GM21723 (cell line): ENCODE data around the gene FAM47C.
A peak's percentile ranks its signal among the peaks of the same experiment; 100 is the strongest.
"Not testable (repeated sequence)": the region's sequence is repeated elsewhere in the genome, so short reads cannot be mapped to it uniquely, and the experiment has no call there.

Experiments
- ATAC-seq: cut with Tn5 transposase; IDR thresholded peaks from one replicate; pipeline ENCODE4 v1.9.1; 2021; ENCODE audit warnings: mild to moderate bottlenecking, moderate library complexity; ENCODE audit not compliant: unreplicated experiment

Gene FAM47C

GRCh38 chrX:37008182-37008581 lies at the start of gene FAM47C:
FAM47C (plus strand) TSS chrX:37008366; CDS start chrX:37008411, 45 bp downstream.
- not testable (repeated sequence) for ATAC-seq

GRCh38 chrX:36961590-36961989 lies 46.6 kb upstream of the FAM47C start:
- no peak for ATAC-seq

GRCh38 chrX:36963069-36963808 lies 44.9 kb upstream of the FAM47C start:
- no peak for ATAC-seq

- no peak for ATAC-seq
Observed at GRCh38 chrX:36963852-36964251, 44.3 kb upstream of the FAM47C start.

- ATAC-seq: no peak
Observed at GRCh38 chrX:36973575-36973974, 34.6 kb upstream of the FAM47C start.

- ATAC-seq: no peak
Observed at GRCh38 chrX:36974911-36975310, 33.3 kb upstream of the FAM47C start.

GRCh38 chrX:36978886-36979285 lies 29.3 kb upstream of the FAM47C start:
- ATAC-seq: no peak

GRCh38 chrX:36983831-36984230 lies 24.3 kb upstream of the FAM47C start:
- ATAC-seq: no peak

GRCh38 chrX:36985416-36986209 lies 22.6 kb upstream of the FAM47C start:
- not testable (repeated sequence) for ATAC-seq

- no peak for ATAC-seq
Observed at GRCh38 chrX:36986231-36986630, 21.9 kb upstream of the FAM47C start.

GRCh38 chrX:36987212-36987611 lies 21.0 kb upstream of the FAM47C start:
- not testable (repeated sequence) for ATAC-seq

- no peak for ATAC-seq
Observed at GRCh38 chrX:37000140-37000539, 8.0 kb upstream of the FAM47C start.

- no peak for ATAC-seq
Observed at GRCh38 chrX:37010496-37010895, 2.3 kb downstream of the FAM47C start.

- not testable (repeated sequence) for ATAC-seq
Observed at GRCh38 chrX:37034260-37034659, 26.1 kb downstream of the FAM47C start.

GRCh38 chrX:37036674-37037220 lies 28.6 kb downstream of the FAM47C start:
- not testable (repeated sequence) for ATAC-seq

- ATAC-seq: not testable (repeated sequence)
Observed at GRCh38 chrX:37038814-37039213, 30.6 kb downstream of the FAM47C start.

- ATAC-seq: not testable (repeated sequence)
Observed at GRCh38 chrX:37042956-37043885, 35.1 kb downstream of the FAM47C start.

GRCh38 chrX:37047776-37048175 lies 39.6 kb downstream of the FAM47C start:
- peak; percentile 51 for ATAC-seq

GRCh38 chrX:37057572-37057971 lies 49.4 kb downstream of the FAM47C start:
- ATAC-seq: not testable (repeated sequence)

- ATAC-seq: peak; percentile 91
Observed at GRCh38 chrX:37060999-37061398, 52.8 kb downstream of the FAM47C start.
